DLD1 (cell line): ENCODE data around the gene UGT1A10.
"Not testable (repeated sequence)": the region's sequence is repeated elsewhere in the genome, so short reads cannot be mapped to it uniquely, and the experiment has no call there.

ENCODE experiments used
- in situ Hi-C: cut with HindIII; loops from 2 replicates; pipeline ENCODE4 v1.10.0; 2017; ENCODE audit warnings: low sequenced_read_pairs

Gene UGT1A10

GRCh38 chr2:233636306-233636705, at the start of gene UGT1A10:
Gene UGT1A10 (plus strand): TSS chr2:233636448. CDS start chr2:233636523, 75 bp downstream.
- in situ Hi-C loops = not testable (repeated sequence)

DNA sequence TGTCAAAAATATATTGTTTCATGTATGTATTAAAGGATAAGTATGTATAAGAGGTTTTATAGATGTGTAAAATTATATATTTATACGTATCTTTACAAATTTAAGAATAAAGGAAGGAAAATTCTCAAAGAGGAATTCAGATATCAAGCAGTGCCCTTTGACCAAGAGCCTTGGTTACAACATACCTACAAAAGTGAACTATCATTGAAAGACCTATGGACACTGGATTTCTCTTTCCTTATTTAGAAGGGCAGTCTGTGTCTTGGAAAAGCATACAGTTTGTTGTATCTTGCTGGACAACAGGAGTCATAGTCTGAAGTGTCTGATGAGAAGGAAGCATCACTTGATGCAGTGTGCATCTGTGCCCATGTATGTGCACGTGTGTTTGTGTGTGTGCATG, 47.8 kb upstream of the UGT1A10 start:
- in situ Hi-C loops = no loop called here

DNA sequence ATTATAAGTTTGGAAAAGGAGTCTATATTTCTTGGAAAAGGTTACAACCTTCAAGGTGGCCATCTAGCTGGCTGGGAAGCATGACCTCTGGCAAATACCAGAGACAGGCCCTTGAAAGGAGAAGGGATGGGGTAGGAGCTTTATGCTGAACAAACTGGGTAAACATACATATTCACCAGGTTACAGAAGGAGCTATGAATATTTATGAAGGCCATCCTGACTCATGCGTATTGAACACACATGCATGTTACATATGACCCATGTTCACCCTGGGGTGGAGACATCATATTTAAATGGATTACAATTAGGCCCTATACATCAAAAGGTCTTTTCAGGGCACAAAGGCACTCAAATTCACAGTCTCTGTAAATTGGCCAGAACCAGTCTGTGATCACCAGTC, 43.5 kb upstream of the UGT1A10 start:
- in situ Hi-C loops = not testable (repeated sequence)

GRCh38 chr2:233593201-233593600, 43.0 kb upstream of the UGT1A10 start:
- in situ Hi-C loops = no loop called here

DNA sequence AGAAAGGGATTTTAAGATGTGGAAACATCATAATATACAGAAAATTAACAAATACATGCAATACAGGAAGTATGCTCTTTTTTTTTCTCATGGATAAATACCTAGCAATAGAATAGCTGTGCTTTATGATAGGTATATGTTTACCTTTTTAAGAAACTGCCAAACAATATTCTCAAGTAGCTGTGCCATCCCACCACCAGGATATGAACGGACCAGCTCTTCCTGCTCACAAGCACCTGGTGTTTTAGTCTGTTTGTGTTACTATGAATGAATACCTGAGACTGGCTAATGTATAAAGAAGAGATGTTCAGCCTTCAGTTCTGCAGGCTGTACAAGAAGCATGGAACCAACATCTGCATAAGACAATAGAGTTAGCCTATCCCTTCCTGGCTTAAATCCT, 38.7 kb upstream of the UGT1A10 start:
- in situ Hi-C loops = no loop called here

- in situ Hi-C loops = no loop called here
Observed at GRCh38 chr2:233598952-233599351, 37.3 kb upstream of the UGT1A10 start.

DNA sequence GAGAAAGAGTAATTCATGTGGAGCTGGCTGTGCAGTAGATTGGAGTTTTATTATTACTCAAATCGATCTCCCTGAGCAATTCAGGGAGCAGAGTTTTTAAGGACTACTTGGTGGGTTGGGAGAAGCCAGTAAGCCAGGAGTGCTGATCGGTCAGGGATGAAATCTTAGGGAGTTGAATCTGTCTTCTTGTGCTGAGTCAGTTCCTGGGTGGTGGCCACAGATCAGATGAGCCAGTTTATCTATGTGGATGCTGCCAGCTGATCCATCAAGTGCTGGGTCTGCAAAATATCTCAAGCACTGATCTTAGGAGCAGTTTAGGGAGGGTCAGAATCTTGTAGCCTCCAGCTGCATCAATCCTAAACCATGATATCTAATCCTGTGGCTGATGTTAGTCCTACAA, 35.9 kb upstream of the UGT1A10 start:
- in situ Hi-C loops = no loop called here

- in situ Hi-C loops = no loop called here
Observed at GRCh38 chr2:233602076-233602475, 34.2 kb upstream of the UGT1A10 start.

- in situ Hi-C loops = no loop called here
Observed at GRCh38 chr2:233603520-233603919, 32.7 kb upstream of the UGT1A10 start.

- in situ Hi-C loops = no loop called here
Observed at GRCh38 chr2:233604826-233605225, 31.4 kb upstream of the UGT1A10 start.

DNA sequence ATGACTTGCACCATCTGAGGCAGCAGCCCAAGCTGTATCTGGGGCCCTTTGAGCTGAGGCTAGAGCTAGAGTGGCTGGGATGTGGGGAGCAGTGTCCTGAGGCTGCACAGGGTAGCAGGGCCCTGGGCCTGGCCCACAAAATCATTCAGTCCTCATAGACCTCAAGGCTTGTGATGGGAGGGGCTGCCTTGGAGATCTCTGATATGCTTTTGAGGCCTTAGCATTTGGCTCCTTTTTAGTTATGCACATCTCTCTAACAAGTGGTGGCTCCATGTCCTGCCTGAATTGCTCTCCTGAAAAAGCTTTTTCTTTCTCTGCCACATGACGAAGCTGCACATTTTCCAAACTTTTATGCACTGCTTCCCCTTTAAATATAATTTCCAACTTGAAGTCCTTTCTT, 30.6 kb upstream of the UGT1A10 start:
- in situ Hi-C loops = no loop called here

DNA sequence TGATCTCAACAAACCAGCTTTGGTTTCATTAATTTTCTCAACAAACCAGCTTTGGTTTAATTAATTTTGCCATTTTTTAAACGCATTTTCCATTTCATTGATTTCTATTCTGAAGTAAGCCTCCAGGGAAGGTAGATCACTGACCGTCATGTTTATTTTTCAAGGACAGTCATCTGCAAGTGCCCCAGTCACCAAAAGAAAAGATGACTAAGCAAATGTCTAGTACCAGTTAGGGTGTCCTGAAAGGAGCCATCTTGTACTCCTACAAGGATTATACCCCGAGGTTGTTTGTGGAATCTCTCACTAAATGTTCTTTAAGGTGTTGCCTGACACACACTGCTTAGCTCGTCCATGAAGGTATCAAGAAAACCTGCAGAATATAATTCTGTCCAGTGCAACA, 25.0 kb upstream of the UGT1A10 start:
- in situ Hi-C loops = no loop called here

GRCh38 chr2:233617476-233617875, 18.8 kb upstream of the UGT1A10 start, which contains the start of gene UGT1A8:
Gene UGT1A8 (plus strand): TSS chr2:233617633. CDS start chr2:233617708, 75 bp downstream.
- in situ Hi-C loops = not testable (repeated sequence)

GRCh38 chr2:233620204-233620603, 16.0 kb upstream of the UGT1A10 start:
- in situ Hi-C loops = no loop called here

DNA sequence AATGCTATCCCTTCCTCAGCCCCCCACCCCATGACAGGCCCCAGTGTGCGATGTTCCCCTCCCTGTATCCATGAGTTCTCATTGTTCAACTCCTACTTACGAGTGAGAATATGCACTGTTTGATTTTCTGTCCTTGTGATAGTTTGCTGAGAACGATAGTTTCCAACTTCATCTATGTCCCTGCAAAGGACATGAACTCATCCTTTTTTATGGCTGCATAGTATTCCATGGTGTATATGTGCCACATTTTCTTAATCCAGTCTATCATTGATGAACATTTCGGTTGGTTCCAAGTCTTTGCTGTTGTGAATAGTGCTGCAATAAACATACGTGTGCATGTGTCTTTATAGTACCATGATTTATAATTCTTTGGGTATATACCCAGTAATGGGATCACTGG, 14.4 kb upstream of the UGT1A10 start:
- in situ Hi-C loops = not testable (repeated sequence)

DNA sequence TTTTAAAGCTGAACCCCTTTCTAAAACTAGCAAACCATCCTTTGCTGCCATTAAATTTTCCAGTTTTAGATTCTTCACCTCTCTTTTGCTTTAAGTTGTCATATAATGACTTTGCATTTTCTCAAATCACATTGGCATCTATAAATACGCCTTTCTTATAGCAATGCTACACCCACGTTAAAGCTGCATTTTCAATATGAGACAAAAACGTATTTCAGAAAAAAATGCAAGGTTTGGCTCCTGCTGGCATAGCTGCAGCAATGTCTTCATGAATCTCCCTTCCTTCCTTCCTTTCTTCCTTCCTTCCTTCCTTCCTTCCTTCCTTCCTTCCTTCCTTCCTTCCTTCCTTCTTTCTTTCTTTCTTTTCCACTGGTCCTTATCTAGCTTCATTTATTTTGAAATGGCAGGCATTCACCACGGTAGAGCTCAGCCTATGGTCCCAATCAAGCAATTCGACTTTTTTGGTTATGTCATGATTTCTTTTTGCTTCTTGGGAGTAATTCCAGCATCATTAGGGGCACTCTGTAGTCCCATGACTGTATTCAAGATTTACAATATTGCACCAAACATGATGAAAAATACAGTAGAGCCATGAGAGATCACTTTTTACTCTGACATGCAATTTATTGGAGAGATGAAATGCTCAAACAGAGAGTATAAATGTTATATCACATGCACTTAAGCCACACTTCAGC, 8.8 kb upstream of the UGT1A10 start:
- in situ Hi-C loops = no loop called here

DNA sequence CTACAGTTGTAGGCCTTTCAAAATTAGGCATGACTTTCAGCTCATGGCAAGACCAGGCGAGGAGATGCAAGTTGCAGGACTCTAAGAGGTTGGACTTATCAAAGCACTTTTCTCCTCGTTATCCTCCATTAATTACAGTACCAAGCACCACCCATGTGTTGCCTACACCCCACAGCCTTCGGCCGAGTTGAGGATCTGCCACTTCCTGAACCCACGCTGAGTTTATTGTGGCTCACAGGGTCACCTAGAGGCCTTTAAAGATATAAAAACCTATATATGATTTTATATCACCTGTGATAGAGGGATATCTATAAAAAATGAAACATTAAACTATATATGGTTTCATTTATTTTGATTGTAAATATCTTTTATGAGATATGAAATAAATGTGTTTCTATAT, 2.6 kb downstream of the UGT1A10 start:
- in situ Hi-C loops = no loop called here

DNA sequence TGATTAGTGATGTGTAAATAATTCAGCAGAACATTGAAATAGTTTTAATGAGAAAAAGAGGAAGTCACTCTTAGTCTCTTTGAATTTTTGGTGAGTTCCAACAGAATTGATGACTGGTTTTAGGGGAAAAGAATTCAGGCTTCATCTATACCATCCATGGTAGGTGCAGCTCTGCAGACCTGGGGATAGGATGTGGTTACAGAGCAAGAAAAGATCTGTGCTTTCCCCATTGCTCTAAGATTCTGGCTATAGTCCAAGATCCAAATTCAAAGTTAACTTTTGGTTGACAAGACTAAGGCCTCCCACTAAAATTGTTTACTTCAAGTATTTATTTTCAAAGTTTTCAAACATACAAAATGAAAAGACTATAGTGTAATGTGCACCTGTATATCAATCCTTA, 3.6 kb downstream of the UGT1A10 start:
- in situ Hi-C loops = no loop called here

DNA sequence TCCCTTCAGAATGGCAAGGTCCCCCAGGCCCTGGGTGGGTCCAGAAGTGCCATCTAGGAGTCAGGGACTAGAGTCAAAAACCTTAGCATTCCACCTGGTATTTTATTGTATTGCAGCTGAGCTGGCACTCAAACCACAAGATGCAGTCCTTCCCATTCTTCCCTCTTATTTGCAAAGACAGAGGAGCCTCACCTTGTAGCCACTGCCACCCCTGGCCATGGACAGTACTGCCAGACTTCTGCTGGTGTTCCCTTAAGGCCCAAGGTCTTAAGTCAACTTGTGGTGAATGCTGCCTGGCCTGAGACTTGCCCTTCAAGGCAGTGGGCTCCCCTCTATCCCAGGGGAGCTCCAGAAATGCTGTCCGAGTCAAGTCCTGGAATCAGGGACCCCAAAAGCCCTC, 6.9 kb downstream of the UGT1A10 start:
- in situ Hi-C loops = no loop called here

DNA sequence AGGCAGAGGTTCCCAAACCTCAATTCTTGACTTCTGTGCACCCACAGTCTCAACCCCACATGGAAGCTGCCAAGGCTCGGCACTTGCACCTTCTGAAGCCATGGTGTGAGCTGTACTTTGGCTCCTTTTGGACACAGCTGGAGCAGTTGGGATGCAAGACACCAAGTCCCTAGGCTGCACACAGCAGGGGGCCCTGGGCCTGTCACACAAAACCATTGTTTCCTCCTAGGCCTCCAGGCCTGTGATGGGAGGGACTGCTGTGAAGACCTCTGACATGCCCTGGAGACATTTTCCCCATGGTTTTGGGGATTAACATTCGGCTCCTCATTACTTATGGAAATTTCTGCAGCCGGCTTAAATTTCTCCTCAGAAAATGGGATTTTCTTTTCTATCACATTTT, 9.8 kb downstream of the UGT1A10 start:
- in situ Hi-C loops = not testable (repeated sequence)

DNA sequence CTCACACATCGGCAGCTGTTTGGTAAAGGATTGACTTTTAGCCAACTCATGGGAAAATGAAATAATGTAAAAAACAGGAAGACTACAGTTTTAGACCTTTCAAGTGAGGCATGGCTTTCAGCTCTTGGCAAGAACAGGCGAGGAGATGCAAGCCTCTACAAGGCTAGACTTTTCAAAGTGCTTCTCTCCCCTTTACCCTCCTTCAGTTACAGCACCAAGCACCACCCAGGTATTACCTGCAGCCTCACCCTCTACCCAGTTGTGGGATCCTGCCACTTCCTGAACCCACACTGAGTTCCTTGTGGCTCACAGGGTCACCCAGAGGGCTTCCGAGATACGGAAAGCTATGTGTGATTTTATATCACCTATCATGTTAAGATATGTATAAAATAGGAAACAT, 14.7 kb downstream of the UGT1A10 start:
- in situ Hi-C loops = no loop called here

GRCh38 chr2:233651430-233651829, 15.2 kb downstream of the UGT1A10 start:
- in situ Hi-C loops = no loop called here

DNA sequence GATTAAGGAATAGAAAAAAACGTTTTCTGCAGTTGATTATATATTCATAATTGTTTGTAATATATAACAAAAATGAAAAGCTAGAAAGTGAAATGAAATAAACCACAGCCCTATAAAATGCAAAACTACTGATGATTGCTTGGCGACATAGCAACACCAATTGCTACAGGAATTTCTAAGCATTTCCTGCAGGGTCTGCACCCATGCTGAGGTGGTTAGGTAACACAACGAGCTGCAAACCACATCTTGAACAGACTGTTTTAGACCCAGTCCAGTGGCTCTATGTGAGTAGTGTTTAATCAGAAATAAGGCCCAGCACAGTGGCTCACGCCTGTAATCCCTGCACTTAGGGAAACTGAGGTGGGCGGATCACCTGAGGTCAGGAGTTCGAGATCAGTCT, 18.3 kb downstream of the UGT1A10 start:
- in situ Hi-C loops = no loop called here
